Loucy (cell line): ENCODE results near the gene ACVR1B.

Experiments
- EZH2phosphoT487 ChIP-seq: fragments of 200-600 bp; IDR thresholded peaks from 2 replicates; pipeline ENCODE4 v1.6.1; 2018; ENCODE audit warnings: antibody characterized with exemption, mild to moderate bottlenecking, moderate library complexity, borderline replicate concordance
- TF ChIP-seq, protein P1 (sequence below): fragments of 200-600 bp; sonication (generic); conservative IDR thresholded peaks from 2 replicates; pipeline ENCODE4 v1.5.1; 2014; ENCODE audit warnings: mild to moderate bottlenecking, antibody characterized with exemption, low read length

DNA sequence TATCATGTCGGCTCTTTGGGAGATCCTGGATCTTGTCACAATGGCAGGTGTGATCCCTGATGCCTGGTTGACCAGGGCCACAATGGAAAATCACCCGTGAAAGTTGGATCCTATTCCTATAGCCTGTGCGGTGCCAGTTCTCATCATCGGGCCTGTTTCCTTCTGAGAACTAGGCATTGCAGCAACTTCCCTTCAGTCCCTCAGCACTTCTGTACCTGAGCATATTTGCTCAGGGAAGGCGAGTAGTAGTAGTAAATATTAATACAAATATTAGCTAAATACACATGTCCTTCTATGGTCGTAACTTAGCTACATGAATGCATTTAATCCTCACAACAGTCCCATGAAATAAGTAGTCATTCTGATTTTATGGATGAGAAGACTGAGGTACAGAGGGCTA, 33.2 kb downstream of the ACVR1B start:
- TF ChIP-seq, protein P1, sequence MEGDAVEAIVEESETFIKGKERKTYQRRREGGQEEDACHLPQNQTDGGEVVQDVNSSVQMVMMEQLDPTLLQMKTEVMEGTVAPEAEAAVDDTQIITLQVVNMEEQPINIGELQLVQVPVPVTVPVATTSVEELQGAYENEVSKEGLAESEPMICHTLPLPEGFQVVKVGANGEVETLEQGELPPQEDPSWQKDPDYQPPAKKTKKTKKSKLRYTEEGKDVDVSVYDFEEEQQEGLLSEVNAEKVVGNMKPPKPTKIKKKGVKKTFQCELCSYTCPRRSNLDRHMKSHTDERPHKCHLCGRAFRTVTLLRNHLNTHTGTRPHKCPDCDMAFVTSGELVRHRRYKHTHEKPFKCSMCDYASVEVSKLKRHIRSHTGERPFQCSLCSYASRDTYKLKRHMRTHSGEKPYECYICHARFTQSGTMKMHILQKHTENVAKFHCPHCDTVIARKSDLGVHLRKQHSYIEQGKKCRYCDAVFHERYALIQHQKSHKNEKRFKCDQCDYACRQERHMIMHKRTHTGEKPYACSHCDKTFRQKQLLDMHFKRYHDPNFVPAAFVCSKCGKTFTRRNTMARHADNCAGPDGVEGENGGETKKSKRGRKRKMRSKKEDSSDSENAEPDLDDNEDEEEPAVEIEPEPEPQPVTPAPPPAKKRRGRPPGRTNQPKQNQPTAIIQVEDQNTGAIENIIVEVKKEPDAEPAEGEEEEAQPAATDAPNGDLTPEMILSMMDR = no peak
- TF ChIP-seq EZH2phosphoT487 = no peak
